ENCODE results near the gene TRNAU1AP. TPM values are rescaled to one million over a fixed set of nuclear protein-coding genes. Genes with fewer than 3 reads are reported as not detected.
A peak's percentile ranks its signal among the peaks of the same experiment; 100 is the strongest.

Gene TRNAU1AP
- total and polyA plus RNA-seq, 2 of the 13 experiments (the other 11 are each of a cell fraction or from before 2014, with no cell fraction given): 29.0 to 42.9 TPM

DNA sequence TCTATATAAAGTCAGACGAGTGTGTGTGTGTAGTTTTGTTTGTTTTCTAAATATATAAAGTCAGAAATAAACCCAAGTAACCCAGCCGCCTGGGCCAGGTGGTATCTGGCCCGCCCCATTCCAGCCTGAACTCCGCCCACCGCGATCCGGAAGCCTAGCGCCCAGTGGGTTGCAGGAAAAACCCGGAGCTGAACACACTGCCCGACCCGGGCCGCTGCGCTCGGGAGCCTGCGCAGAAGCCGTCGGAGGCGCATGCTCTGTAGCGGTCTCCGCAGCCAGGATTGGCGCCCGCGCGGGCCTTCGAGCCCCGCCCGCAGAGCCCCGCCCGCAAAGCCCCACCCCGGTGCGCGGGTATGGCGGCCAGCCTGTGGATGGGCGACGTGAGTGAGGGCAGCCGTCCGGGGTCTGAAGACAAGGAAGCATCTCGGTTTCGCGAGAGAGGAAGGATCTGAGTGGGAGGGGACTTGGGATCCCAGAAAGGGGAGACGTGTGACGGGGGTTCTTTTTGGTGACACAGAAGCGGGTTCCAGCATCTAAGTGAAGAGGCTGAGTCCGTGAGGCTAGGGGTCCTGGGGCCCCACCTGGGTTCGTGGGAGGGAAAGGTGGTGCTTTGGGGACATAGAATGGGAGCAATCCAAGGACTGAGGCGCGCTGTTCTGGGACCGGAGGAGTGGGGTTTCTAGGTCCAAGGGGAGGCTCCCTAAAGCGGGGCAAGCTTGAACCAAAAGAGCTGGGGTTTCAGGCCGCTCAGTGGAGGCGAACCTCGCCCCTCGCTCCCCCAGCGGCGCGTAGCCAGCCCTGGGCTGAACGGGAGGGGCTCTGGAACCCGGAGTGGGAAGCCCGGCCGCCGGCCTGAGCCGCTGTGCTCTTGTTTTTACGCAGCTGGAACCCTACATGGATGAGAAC is at the start of gene TRNAU1AP (continued):
- TF ChIP-seq ARID4A (CRISPR knock-in tag; IDR thresholded peaks at IDR 0.05; ENCODE audit: borderline replicate concordance): peak; percentile 90
- peak; percentile 52; the same call in 1 of the 2 replicates for TF ChIP-seq ZNF891 (CRISPR knock-in tag; IDR thresholded peaks at IDR 0.05)
- TF ChIP-seq HNRNPH1 (optimal IDR thresholded peaks at IDR 0.05; ENCODE audit: low read depth, low read length): no peak
- TF ChIP-seq XRCC5 (optimal IDR thresholded peaks at IDR 0.05; ENCODE audit: low read length): peak; percentile 99
- peak; percentile 55; the same call in 1 of the 2 replicates for TF ChIP-seq SNAPC2 (CRISPR knock-in tag; IDR thresholded peaks at IDR 0.05)
- no peak for TF ChIP-seq HDAC6 (IDR thresholded peaks at IDR 0.05; ENCODE audit: low read depth, low read length)
- no peak for TF ChIP-seq MBNL3 (CRISPR knock-in tag; conservative IDR thresholded peaks at IDR 0.05)
- no peak for TF ChIP-seq ASH2L (IDR thresholded peaks at IDR 0.05; ENCODE audit: insufficient read length, low read depth, low read length)
- TF ChIP-seq WIZ (CRISPR knock-in tag; IDR thresholded peaks at IDR 0.05): no peak
- no peak; the same call in 1 of the 2 replicates for TF ChIP-seq ZNF263 (CRISPR knock-in tag; IDR thresholded peaks at IDR 0.05)
- peak; percentile 80 for TF ChIP-seq CCDC6 (CRISPR knock-in tag; IDR thresholded peaks at IDR 0.05)
- peak; percentile 38; the same call in 1 of the 2 replicates for TF ChIP-seq CBX5 (CRISPR knock-in tag; IDR thresholded peaks at IDR 0.05; ENCODE audit: borderline replicate concordance)
- no peak for TF ChIP-seq TIGD3 (CRISPR knock-in tag; IDR thresholded peaks at IDR 0.05; ENCODE audit: borderline replicate concordance)
- TF ChIP-seq ZNF883 (CRISPR knock-in tag; IDR thresholded peaks at IDR 0.05; ENCODE audit: not compliant biosample characterization): peak; percentile 65
- TF ChIP-seq TFAP4 (IDR thresholded peaks at IDR 0.05; ENCODE audit: borderline replicate concordance, low read depth): peak; percentile 73; the same call in 1 of the 2 replicates
- peak; percentile 9; the same call in 1 of the 2 replicates for TF ChIP-seq ZNF460 (CRISPR knock-in tag; IDR thresholded peaks at IDR 0.05; ENCODE audit: borderline replicate concordance)
- TF ChIP-seq CREBL2 (CRISPR knock-in tag; IDR thresholded peaks at IDR 0.05; ENCODE audit: borderline replicate concordance): 0 out of 2 replicates have a peak, but pooled peaks have one; percentile 61
- TF ChIP-seq ZNF329 (CRISPR knock-in tag; IDR thresholded peaks at IDR 0.05; ENCODE audit: low read depth): no peak
- peak; percentile 84; the same call in 2 of the 3 replicates for TF ChIP-seq MXI1 (IDR thresholded peaks at IDR 0.05; ENCODE audit: borderline replicate concordance, low read depth, low read length)
- no peak for TF ChIP-seq ZNF10 (CRISPR knock-in tag; IDR thresholded peaks at IDR 0.05; ENCODE audit: borderline replicate concordance, low read depth)
- TF ChIP-seq ZNF773 (CRISPR knock-in tag; IDR thresholded peaks at IDR 0.05; ENCODE audit: borderline replicate concordance): no peak
- TF ChIP-seq IKZF4 (CRISPR knock-in tag; IDR thresholded peaks at IDR 0.05; ENCODE audit: borderline replicate concordance, low read depth, not compliant biosample characterization): peak; percentile 84
